ENCODE measurements around the gene C10orf71.

Gene C10orf71

GRCh38 chr10:49360271-49361177, 61.6 kb downstream of the C10orf71 start:
- no peak for DNase-seq (ENCODE audit: low spot score)

GRCh38 chr10:49361178-49361554, 62.2 kb downstream of the C10orf71 start:
- no peak for DNase-seq (ENCODE audit: low spot score)

- DNase-seq (ENCODE audit: low spot score) = no peak
Observed at GRCh38 chr10:49361735-49362568, 63.0 kb downstream of the C10orf71 start.

GRCh38 chr10:49362596-49363260, 63.8 kb downstream of the C10orf71 start:
- peak; percentile 1 for DNase-seq (ENCODE audit: low spot score)

GRCh38 chr10:49363309-49364031, 64.5 kb downstream of the C10orf71 start:
- no peak for DNase-seq (ENCODE audit: low spot score)

- DNase-seq (ENCODE audit: low spot score) = no peak
Observed at GRCh38 chr10:49364051-49364450, 65.1 kb downstream of the C10orf71 start.

GRCh38 chr10:49364747-49365146, 65.8 kb downstream of the C10orf71 start:
- DNase-seq (ENCODE audit: low spot score) = no peak

GRCh38 chr10:49365275-49365674, 66.3 kb downstream of the C10orf71 start:
- DNase-seq (ENCODE audit: low spot score) = no peak

- DNase-seq (ENCODE audit: low spot score) = no peak
Observed at GRCh38 chr10:49365675-49366415, 66.9 kb downstream of the C10orf71 start.

- DNase-seq (ENCODE audit: low spot score) = no peak
Observed at GRCh38 chr10:49366460-49366859, 67.5 kb downstream of the C10orf71 start.

- no peak for DNase-seq (ENCODE audit: low spot score)
Observed at GRCh38 chr10:49367600-49367999, 68.6 kb downstream of the C10orf71 start.

GRCh38 chr10:49368256-49368655, 69.3 kb downstream of the C10orf71 start:
- DNase-seq (ENCODE audit: low spot score) = no peak

- no peak for DNase-seq (ENCODE audit: low spot score)
Observed at GRCh38 chr10:49369216-49370162, 70.5 kb downstream of the C10orf71 start.

GRCh38 chr10:49370326-49371100, 71.5 kb downstream of the C10orf71 start:
- DNase-seq (ENCODE audit: low spot score) = no peak

GRCh38 chr10:49371967-49372366, 73.0 kb downstream of the C10orf71 start:
- no peak for DNase-seq (ENCODE audit: low spot score)

GRCh38 chr10:49373361-49373760, 74.4 kb downstream of the C10orf71 start:
- DNase-seq (ENCODE audit: low spot score) = no peak

- DNase-seq (ENCODE audit: low spot score) = no peak
Observed at GRCh38 chr10:49374740-49375139, 75.8 kb downstream of the C10orf71 start.

- no peak for DNase-seq (ENCODE audit: low spot score)
Observed at GRCh38 chr10:49375611-49376010, 76.6 kb downstream of the C10orf71 start.

Data from CD4-positive, alpha-beta T cell treated with Interleukin-2 at 100 ng/mL for 4 hours (primary cell).